ENCODE data around the gene TAS1R2.
"Not testable (repeated sequence)": the region's sequence is repeated elsewhere in the genome, so short reads cannot be mapped to it uniquely, and the experiment has no call there.

Gene TAS1R2

DNA sequence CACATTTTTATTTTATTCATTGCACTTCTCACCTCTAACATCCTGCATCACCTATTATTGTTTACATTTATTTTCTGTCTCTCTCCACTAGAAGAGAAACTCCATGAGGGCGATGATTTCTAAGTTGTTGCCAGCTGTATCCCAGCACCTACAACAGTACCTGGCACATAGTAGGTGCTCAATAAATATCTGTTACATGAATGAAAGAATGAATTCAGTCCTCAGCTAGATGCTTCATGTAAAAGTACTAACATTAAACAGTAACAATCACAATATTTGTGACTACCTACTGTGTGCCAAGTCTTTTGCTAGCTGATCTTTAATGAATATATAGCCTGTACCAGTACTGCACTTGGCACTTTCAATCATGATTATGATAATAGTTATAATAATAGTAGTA is 3.0 kb downstream of the TAS1R2 start:
- TF ChIP-seq JUND (IDR thresholded peaks at IDR 0.05; ENCODE audit: low read depth) = no peak
- in situ Hi-C loops (cut with HindIII; ENCODE audit: low pct_unique_long_range_greater_than_20kb, low sequenced_read_pairs) = no loop called here
- DNase-seq (ENCODE audit: low read depth in 1 of 2, low spot score in 1 of 2) = no peak

DNA sequence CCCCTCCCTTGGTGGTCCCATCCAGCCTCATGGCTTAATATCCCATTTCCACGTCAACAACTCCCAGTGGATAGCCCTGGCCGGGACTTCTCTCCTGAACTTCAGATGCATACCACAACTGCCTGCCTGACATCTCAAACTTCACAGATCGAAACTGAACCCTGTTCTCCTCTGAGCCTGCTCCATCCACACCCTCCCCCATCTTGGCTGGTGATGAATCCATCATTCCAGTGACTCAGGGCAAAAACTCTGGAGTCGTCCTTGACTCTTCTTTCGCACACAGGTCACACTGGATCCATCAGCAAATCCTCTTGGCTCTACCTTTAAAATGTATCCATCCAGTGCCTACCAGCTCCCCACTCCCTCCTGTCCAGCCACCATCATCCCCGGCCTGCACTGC is 3.9 kb downstream of the TAS1R2 start:
- DNase-seq (ENCODE audit: low read depth in 1 of 2, low spot score in 1 of 2) = no peak
- no peak for TF ChIP-seq JUND (IDR thresholded peaks at IDR 0.05; ENCODE audit: low read depth)
- in situ Hi-C loops (cut with HindIII; ENCODE audit: low pct_unique_long_range_greater_than_20kb, low sequenced_read_pairs) = no loop called here

DNA sequence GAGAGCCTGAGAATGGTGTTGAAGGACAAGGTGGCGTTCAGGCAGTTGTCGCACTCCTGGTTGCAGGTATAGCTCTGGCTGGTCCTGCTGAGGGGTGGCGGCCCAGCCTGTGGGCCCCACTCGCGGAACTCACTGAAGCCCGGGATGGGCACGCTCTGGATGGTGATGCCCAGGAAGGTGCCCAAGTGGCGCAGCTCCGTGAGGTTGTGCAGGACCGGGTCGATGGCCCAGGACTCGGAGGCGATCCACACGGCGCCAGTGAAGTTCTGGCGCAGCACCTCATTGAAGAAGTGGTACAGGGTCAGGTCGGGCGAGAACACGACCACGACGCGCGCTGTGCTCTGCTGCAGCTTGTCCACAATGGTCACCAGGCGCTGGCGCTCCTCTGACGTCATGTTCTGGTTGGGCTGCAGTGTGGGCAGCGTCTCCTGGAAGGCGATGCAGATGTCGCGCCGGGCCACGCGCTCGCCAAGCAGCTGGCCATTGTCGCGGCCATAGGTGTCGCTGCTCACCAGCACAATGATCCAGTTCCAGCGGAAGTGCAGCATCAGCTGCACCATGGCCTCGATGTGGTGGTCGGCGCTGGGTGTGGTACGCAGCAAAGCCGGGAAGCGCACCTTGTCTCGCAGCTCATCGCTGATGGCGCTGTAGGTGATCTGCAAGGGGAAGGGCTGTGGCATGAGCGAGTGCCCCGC is 5.0 kb downstream of the TAS1R2 start:
- no peak for TF ChIP-seq JUND (IDR thresholded peaks at IDR 0.05; ENCODE audit: low read depth)
- DNase-seq (ENCODE audit: low read depth in 1 of 2, low spot score in 1 of 2) = no peak
- in situ Hi-C loops (cut with HindIII; ENCODE audit: low pct_unique_long_range_greater_than_20kb, low sequenced_read_pairs) = no loop called here

DNA sequence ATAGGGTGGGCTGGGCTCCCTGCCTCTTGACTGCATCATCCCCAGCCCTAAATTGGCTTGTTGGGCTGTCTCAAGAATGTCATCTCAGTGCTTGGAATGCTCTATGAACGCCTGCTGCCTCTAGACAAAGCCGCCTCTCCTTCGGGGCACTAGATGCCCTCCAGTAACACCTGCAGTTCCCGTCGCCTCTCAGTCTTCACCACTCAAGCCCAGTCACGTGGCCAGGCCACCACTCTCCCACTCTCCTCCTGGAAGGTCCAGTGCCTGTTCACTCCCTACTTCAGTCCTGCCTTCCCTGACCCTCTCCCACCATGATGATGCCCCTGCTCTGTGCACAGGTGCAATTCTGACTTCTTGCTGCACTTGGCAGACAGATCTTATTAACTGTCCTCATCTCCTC is 7.0 kb downstream of the TAS1R2 start:
- no peak for DNase-seq (ENCODE audit: low read depth in 1 of 2, low spot score in 1 of 2)
- no peak for TF ChIP-seq JUND (IDR thresholded peaks at IDR 0.05; ENCODE audit: low read depth)
- in situ Hi-C loops (cut with HindIII; ENCODE audit: low pct_unique_long_range_greater_than_20kb, low sequenced_read_pairs) = no loop called here

DNA sequence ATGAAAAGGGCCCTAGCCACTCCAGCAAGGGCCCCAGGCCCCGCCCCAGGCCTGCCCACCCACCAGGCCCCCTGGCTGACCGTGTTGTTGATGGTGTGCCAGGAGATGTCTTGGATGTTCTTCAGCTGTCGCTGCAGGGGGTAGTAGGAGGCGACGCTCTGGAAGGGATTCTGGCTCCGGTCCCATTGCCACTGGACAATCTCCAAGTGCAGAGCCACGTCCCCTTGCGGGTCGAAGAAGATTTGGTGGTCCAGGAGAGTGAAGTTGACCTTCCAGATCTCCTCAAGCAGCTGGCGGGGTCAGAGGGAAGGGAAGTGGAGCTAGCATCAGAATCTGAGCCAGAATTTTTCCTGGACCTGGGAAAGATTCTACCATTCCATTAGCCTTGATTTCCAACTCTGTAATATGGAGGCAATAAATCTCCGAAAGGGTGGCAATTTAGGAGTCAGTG is 10.2 kb downstream of the TAS1R2 start:
- no peak for DNase-seq (ENCODE audit: low read depth in 1 of 2, low spot score in 1 of 2)
- no peak for TF ChIP-seq JUND (IDR thresholded peaks at IDR 0.05; ENCODE audit: low read depth)

DNA sequence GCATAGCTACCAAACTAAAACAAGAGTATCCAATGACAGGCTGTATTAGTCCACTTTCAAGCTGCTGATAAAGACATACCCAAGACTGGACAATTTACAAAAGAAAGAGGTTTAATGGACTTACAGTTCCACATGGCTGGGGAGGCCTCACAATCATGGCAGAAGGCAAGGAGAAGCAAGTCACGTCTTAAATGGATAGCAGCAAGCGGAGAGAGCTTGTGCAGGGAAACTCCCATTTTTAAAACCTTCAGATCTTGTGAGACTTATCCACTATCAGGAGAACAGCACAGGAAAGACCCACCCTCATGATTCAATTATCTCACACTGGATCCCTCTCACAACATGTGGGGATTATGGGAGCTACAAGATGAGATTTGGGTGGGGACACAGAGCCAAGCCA is 11.7 kb downstream of the TAS1R2 start:
- in situ Hi-C loops (cut with HindIII; ENCODE audit: low pct_unique_long_range_greater_than_20kb, low sequenced_read_pairs); DNase-seq (ENCODE audit: low read depth in 1 of 2, low spot score in 1 of 2): not testable (repeated sequence)

More for the DNA sequence above, 10.2 kb downstream of the TAS1R2 start:
- in situ Hi-C loops (cut with HindIII; ENCODE audit: low pct_unique_long_range_greater_than_20kb, low sequenced_read_pairs) = no loop called here

DNA sequence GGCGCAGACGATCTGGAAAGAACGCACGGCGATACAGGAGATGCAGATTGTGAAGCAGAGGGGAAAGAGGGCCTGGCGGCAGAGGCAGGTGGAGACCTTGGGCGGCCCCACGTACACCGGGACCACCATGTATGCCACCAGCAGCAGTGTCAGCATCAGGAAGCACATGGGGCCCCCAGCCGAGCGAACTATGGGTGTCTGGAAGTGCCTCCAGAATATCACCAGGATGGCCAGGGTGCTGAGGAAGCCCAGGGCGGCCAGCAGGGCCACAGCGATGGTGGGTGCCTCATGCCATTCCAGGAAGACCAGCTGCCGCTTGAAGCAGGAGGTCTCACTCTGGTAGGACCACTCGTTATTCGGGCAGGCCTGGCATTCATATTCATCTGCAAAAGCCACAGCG is 19.3 kb downstream of the TAS1R2 start:
- in situ Hi-C loops (cut with HindIII; ENCODE audit: low pct_unique_long_range_greater_than_20kb, low sequenced_read_pairs) = no loop called here
- no peak for TF ChIP-seq JUND (IDR thresholded peaks at IDR 0.05; ENCODE audit: low read depth)
- no peak for DNase-seq (ENCODE audit: low read depth in 1 of 2, low spot score in 1 of 2)

DNA sequence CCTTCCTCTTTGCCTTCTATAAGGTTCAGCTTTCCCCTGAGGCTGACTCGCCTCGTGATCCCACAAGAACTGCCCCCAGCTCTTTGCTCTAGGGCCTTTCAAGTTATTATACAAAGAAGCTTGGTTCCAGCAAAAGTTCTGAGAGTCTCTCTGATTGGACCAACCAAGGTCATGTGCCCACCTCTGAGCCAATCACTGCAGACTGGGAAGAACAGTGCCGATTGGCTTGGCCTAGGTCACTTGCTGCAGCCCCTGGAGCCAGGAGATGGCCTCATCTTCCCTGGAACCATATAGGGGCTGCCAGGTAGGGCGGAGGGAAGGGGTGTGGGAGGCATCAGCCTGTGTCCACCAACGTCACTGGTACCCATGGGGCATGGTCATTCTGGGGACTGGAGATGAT is 22.8 kb downstream of the TAS1R2 start:
- in situ Hi-C loops (cut with HindIII; ENCODE audit: low pct_unique_long_range_greater_than_20kb, low sequenced_read_pairs) = no loop called here
- DNase-seq (ENCODE audit: low read depth in 1 of 2, low spot score in 1 of 2) = no peak
- no peak for TF ChIP-seq JUND (IDR thresholded peaks at IDR 0.05; ENCODE audit: low read depth)

DNA sequence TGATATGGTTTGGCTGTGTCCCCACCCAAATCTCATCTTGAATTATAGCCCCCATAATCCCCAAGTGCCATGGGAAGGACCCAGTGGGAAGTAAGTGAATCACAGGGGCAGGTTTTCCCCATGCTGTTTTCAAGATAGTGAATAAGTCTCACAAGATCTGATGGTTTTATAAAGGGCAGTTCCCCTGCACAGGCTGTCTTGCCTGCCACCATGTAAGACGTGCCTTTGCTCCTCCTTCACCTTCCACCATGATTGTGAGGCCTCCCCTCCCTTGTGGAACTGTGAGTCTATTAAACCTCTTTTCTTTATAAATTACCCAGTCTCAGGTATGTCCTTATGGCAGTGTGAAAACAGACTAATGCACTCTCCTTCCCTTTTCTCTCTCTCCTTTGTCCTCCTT is 27.1 kb downstream of the TAS1R2 start:
- DNase-seq (ENCODE audit: low read depth in 1 of 2, low spot score in 1 of 2); in situ Hi-C loops (cut with HindIII; ENCODE audit: low pct_unique_long_range_greater_than_20kb, low sequenced_read_pairs): not testable (repeated sequence)

DNA sequence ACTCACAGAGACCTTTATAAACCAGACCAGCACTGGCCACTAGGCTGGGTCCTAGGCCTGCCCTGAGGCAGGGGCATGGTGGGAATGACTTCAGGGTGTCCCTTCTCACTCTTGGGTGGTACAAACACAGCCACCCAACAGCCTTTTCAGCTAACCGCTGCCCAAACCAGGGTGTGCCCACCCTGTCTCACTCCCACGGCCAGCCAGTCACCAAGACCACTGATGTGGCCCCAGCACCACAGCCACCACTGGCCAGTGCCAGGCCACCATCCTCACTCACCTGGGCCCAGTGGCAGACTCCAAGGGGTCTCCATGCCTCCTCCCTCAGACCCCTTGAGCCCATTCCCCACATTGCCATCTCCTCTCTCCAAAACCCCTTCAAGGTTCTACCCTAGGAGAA is 27.8 kb downstream of the TAS1R2 start:
- no peak for TF ChIP-seq JUND (IDR thresholded peaks at IDR 0.05; ENCODE audit: low read depth)
- in situ Hi-C loops (cut with HindIII; ENCODE audit: low pct_unique_long_range_greater_than_20kb, low sequenced_read_pairs) = no loop called here

DNA sequence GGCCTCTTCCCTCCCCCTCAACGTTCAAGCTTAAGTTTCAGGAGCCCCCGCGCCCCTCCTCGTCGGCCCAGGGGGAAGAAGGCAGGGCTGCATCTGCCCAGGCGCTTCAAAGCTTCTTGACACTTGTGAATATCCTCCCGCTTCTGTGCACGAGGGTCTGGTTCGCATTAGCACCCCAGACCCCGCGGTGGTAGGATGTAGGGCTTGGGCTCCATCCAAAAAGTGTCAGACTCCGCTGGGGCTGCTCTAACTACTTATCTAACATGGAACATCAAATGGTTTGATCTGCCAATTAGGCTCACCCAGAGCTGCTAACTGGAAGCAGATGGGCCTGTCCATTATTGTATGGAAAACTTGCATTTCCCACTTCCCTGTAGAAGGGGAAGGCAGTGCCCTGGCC is 28.9 kb downstream of the TAS1R2 start:
- TF ChIP-seq JUND (IDR thresholded peaks at IDR 0.05; ENCODE audit: low read depth) = no peak
- in situ Hi-C loops (cut with HindIII; ENCODE audit: low pct_unique_long_range_greater_than_20kb, low sequenced_read_pairs) = no loop called here
- DNase-seq (ENCODE audit: low read depth in 1 of 2, low spot score in 1 of 2) = no peak

More for the DNA sequence above, 27.8 kb downstream of the TAS1R2 start:
- no peak for DNase-seq (ENCODE audit: low read depth in 1 of 2, low spot score in 1 of 2)

DNA sequence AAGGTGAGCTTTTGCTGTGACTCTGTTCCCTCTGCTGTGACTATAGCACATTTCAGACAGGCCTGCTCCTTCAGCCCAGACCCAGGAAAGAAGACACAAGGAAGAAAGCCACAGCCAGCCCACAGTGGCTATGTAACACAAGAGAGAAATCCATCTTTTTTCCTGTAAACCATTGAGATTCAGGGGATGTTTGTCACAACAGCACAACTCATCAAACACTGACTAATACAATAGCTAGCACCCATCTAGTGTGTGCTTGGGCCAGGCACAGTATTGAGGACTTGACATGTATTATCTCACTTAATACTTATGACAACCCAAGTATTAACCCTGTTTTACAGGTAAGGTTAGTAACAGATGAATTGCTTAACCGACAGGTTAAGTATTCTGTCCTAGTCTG is 29.8 kb downstream of the TAS1R2 start:
- TF ChIP-seq JUND (IDR thresholded peaks at IDR 0.05; ENCODE audit: low read depth) = no peak
- in situ Hi-C loops (cut with HindIII; ENCODE audit: low pct_unique_long_range_greater_than_20kb, low sequenced_read_pairs) = no loop called here
- DNase-seq (ENCODE audit: low read depth in 1 of 2, low spot score in 1 of 2) = no peak

DNA sequence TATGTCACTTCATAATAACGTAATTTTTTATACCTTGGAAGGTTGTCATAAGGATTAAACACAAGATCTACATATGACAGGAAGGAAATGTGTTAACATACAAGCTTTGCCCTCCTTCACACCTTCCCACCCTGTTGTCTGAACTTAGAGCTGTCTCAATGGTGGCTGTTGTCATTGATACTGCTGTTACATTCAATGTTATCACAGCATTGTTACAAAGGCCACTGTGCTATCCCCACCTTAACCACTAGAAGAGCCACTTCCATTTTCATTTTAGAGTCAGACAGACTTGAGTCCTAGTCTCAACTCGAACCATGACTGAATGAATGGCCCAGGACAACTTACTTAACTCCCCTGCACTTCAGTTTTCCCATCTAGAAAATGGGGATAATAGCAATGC is 31.2 kb downstream of the TAS1R2 start:
- TF ChIP-seq JUND (IDR thresholded peaks at IDR 0.05; ENCODE audit: low read depth) = no peak

DNA sequence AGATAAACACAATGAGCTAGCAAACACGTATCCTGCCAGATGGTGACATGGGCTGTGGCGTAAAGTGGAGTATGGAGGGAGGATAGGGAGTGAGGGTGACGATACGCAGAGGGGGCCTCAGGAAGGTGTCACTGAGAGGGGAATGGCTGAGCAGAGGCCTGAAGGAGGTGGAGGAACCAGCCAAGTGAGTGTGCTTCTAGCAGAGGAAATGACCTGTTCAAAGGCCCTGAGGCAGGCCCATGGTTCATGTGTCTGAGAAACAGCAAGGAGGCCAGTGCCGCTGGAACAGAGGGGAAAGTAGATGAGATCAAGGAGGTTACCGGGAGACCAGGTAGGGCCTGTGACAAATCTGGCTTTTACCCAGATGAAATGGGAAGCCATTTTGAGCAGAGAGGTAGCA is 36.0 kb downstream of the TAS1R2 start:
- DNase-seq (ENCODE audit: low read depth in 1 of 2, low spot score in 1 of 2) = no peak
- TF ChIP-seq JUND (IDR thresholded peaks at IDR 0.05; ENCODE audit: low read depth) = no peak
- in situ Hi-C loops (cut with HindIII; ENCODE audit: low pct_unique_long_range_greater_than_20kb, low sequenced_read_pairs) = no loop called here

More for the DNA sequence above, 31.2 kb downstream of the TAS1R2 start:
- DNase-seq (ENCODE audit: low read depth in 1 of 2, low spot score in 1 of 2) = no peak
- in situ Hi-C loops (cut with HindIII; ENCODE audit: low pct_unique_long_range_greater_than_20kb, low sequenced_read_pairs) = no loop called here
